Adrenal gland (tissue), 19 donors: ENCODE results near the gene PAIP2B. TPM values are rescaled to one million over a fixed set of nuclear protein-coding genes. Genes with fewer than 3 reads are reported as not detected.

Experiments used
- DNase-seq, 7 donors: peaks; one replicate each; pipeline ENCODE4 v3.0.0-alpha.2; 2019 to 2020
- H3K27ac ChIP-seq, 5 donors: fragments of 200-600 bp; sonication (generic) in 4 of 5; 1 replicate in 3 of 5; 2 replicates in 2 of 5; pipeline versions ENCODE4 v1.5.1 to v1.8.0; 2016 to 2020; ENCODE audit warnings: mild to moderate bottlenecking in 1 of 5
- H3K27me3 ChIP-seq: fragments of 200-600 bp; 2 replicates; pipeline ENCODE4 v1.8.0; 2021
- H3K36me3 ChIP-seq, 2 donors: fragments of 200-600 bp; replicated peaks in 1 of 2; 1 replicate in 1 of 2; 2 replicates in 1 of 2; pipeline versions ENCODE4 v1.5.1 to v1.8.0; 2018 to 2022
- H3K4me1 ChIP-seq, 2 donors: fragments of 200-600 bp; replicated peaks in 1 of 2; 1 replicate in 1 of 2; 2 replicates in 1 of 2; pipeline versions ENCODE4 v1.5.1 to v1.8.0; 2018 to 2021
- H3K4me3 ChIP-seq, 4 donors: fragments of 200-600 bp; sonication (generic) in 3 of 4; one replicate each; pipeline ENCODE4 v1.5.1; 2016 to 2018
- H3K9me3 ChIP-seq, 3 donors: fragments of 200-600 bp; sonication (generic) in 1 of 3; replicated peaks in 1 of 3; 1 replicate in 2 of 3; 2 replicates in 1 of 3; pipeline versions ENCODE4 v1.5.1 to v1.8.0; 2016 to 2021
- CTCF ChIP-seq, 6 experiments: fragments of 450-650 bp in 4 of 6; fragments of 200-600 bp in 2 of 6; sonication (generic) in 1 of 6; IDR thresholded peaks; 1 replicate in 5 of 6; 2 replicates in 1 of 6; pipeline versions ENCODE4 v1.5.1 to v1.8.0; 2016 to 2021; ENCODE audit warnings: antibody characterized with exemption in 6 of 6, mild to moderate bottlenecking in 2 of 6, moderate library complexity in 1 of 6
- POLR2A ChIP-seq, 2 donors: fragments of 450-650 bp; IDR thresholded peaks; one replicate each; pipeline ENCODE4 v1.6.1; 2017; ENCODE audit warnings: antibody characterized with exemption in 2 of 2, mild to moderate bottlenecking in 2 of 2, moderate library complexity in 1 of 2
- WGBS, 4 donors: extraction: QIAGEN DNeasy Blood & Tissue Kit in 2 of 4; methylation state at CpG; one replicate each; pipeline versions ENCODE4 v1.1.5 to v1.1.7; 2013 to 2017; 5-methylcytosine and 5-hydroxymethylcytosine counted together
- intact Hi-C, 2 donors: fragments of 100-400 bp; cut with DNase I; formaldehyde crosslinking; loops; one replicate each; pipeline versions ENCODE4 v1.14.1 to v1.15.0; 2022 to 2023
- long read RNA-seq, 10 donors: library from polyadenylated mRNA in 3 of 10; unstranded in 2 of 10; stranded (forward) in 1 of 10; transcript quantifications; one replicate each; pipeline ENCODE4 v2.0.0 and lab custom pipeline, GENCODE V29; 2021 to 2026
- polyA plus RNA-seq, 3 donors: library from polyadenylated mRNA; stranded (reverse); fragments of 200-250 nt in 2 of 3; fragments of 350-450 nt in 1 of 3; fragmentation: Illumina TruSeq in 1 of 3; extraction: RNeasy Lipid Tissue Mini Kit (QIAGEN cat#74804) in 1 of 3; gene quantifications; one replicate each; pipeline ENCODE4 v1.2.3, GENCODE V29; 2013 to 2014
- total RNA-seq, 9 donors: library from RNA; depleted of rRNA in 4 of 9; stranded (reverse); fragments of >200 nt in 4 of 9; fragments of 120-200 nt in 1 of 9; fragmentation: NEBNext Ultra II Directional in 1 of 9; extraction: Animal tissue kit (Norgen Biotek cat#: 25700) in 1 of 9; gene quantifications; one replicate each; pipeline versions ENCODE4 v1.1.0 to v1.2.4, GENCODE V29; 2013 to 2023
- donor health status: healthy with polysubstance abuse.
- donor health status: Bipolar disorder and iron deficiency.
- donor health status: DM: yes; HTN: yes; CAD: no.
- donor health status: DM: no; HTN: no; CAD: no.
- donor health status: DM: no; HTN: no; CAD: no.
- donor health status: DM: yes; HTN: yes; CAD: no.

The PAIP2B gene
- total RNA-seq (1 to 10 TPM in 7 of 9 donors, under 1 TPM in 2; 0.54 to 5.9 (median 3.2) TPM), polyA plus RNA-seq (1 to 10 TPM in 2 of 3 donors, under 1 TPM in 1; 0.98 to 2.1 (median 1.0) TPM)
- long read RNA-seq, donor 1, full-length matches to known transcripts, result 1 of 1 reads
- long read RNA-seq, donor 1, partial matches to known transcripts, result 0 of 1 reads
- long read RNA-seq, donor 1, other reads (novel, unspliced or antisense), result 0 of 1 reads
- long read RNA-seq, donor 2, full-length matches to known transcripts, result 1 of 1 reads
- long read RNA-seq, donor 2, partial matches to known transcripts, result 0 of 1 reads
- long read RNA-seq, donor 2, other reads (novel, unspliced or antisense), result 0 of 1 reads
- long read RNA-seq, donor 3, result 0 reads
- long read RNA-seq, donor 4, result 0 reads
- long read RNA-seq, donor 5, partial matches to known transcripts, result 0 of 2 reads
- long read RNA-seq, donor 5, other reads (novel, unspliced or antisense), result 2 of 2 reads
- long read RNA-seq, donor 6, partial matches to known transcripts, result 0 of 2 reads
- long read RNA-seq, donor 6, other reads (novel, unspliced or antisense), result 2 of 2 reads
- long read RNA-seq, donor 7, result 0 reads
- long read RNA-seq, donor 8, full-length matches to known transcripts, result 2 of 2 reads
- long read RNA-seq, donor 8, partial matches to known transcripts, result 0 of 2 reads
- long read RNA-seq, donor 8, other reads (novel, unspliced or antisense), result 0 of 2 reads
- long read RNA-seq, donor 9, full-length matches to known transcripts, result 1 of 1 reads
- long read RNA-seq, donor 9, partial matches to known transcripts, result 0 of 1 reads
- long read RNA-seq, donor 9, other reads (novel, unspliced or antisense), result 0 of 1 reads
- long read RNA-seq, donor 10, result 0 reads

- peak within 1 kb of the TSS in 2 of 5 donors; percentile 59 to 64 for H3K27ac ChIP-seq
- 0 to 1% (median 0%) methylated on average over 18 to 30 of the region's 30 CpGs for WGBS, 4 donors
- peak; percentile 99 to 100 (median 99) for DNase-seq
- peak within 1 kb of the TSS; percentile 33 to 77 (median 71) for H3K4me3 ChIP-seq
- intact Hi-C loops, result no loop called here
- H3K36me3 ChIP-seq, result no peaks in the 10 kb centered on the region
- no peaks in the 10 kb centered on the region for H3K9me3 ChIP-seq
- H3K27me3 ChIP-seq, result no peaks in the 10 kb centered on the region
- peaks cover 0 to 10% of the 10 kb centered on the region in 2 donors for H3K4me1 ChIP-seq
- no peak for TF ChIP-seq CTCF (IDR thresholded peaks at IDR 0.05)
- peak in 1 of 2 donors; percentile 63 for TF ChIP-seq POLR2A (IDR thresholded peaks at IDR 0.05)
Observed at GRCh38 chr2:71226965-71227560, at the start of gene PAIP2B. PAIP2B (minus strand) TSS chr2:71227103; CDS start chr2:71202589, 24,514 bp downstream.

- WGBS, 4 donors, result 40 to 46% (median 42%) methylated on average over 8 of the region's 8 CpGs
- H3K27me3 ChIP-seq, result peaks cover 23% of the 10 kb centered on the region
- no peak overlapping the region for H3K27ac ChIP-seq
- intact Hi-C loops, result no loop called here
- no peak for DNase-seq
- H3K9me3 ChIP-seq, result no peaks in the 10 kb centered on the region
- H3K36me3 ChIP-seq, result no peaks in the 10 kb centered on the region
- peak overlapping the region in 2 of 4 donors; percentile 36 to 54 for H3K4me3 ChIP-seq
- peaks cover 9 to 14% of the 10 kb centered on the region in 2 donors for H3K4me1 ChIP-seq
- no peak for TF ChIP-seq POLR2A (IDR thresholded peaks at IDR 0.05)
- TF ChIP-seq CTCF (IDR thresholded peaks at IDR 0.05), result no peak
Observed at GRCh38 chr2:71275939-71276310, 49.0 kb upstream of the PAIP2B start.

- H3K27me3 ChIP-seq, result peaks cover 15% of the 10 kb centered on the region
- no peak for DNase-seq
- H3K4me3 ChIP-seq, result no peak overlapping the region
- TF ChIP-seq POLR2A (IDR thresholded peaks at IDR 0.05) (no peak), CTCF (IDR thresholded peaks at IDR 0.05) (no peak)
- WGBS, 4 donors, result 52 to 80% (median 74%) methylated on average over 5 to 9 of the region's 9 CpGs
- H3K4me1 ChIP-seq, result no peaks in the 10 kb centered on the region
- H3K9me3 ChIP-seq, result no peaks in the 10 kb centered on the region
- no peak overlapping the region for H3K27ac ChIP-seq
- no peaks in the 10 kb centered on the region for H3K36me3 ChIP-seq
- intact Hi-C loops, result no loop called here
Observed at GRCh38 chr2:71269511-71270090, 42.7 kb upstream of the PAIP2B start.
